ENCODE measurements around the gene LRFN4. TPM values are rescaled to one million over a fixed set of nuclear protein-coding genes. Genes with fewer than 3 reads are reported as not detected.
A peak's percentile ranks its signal among the peaks of the same experiment; 100 is the strongest.

Gene LRFN4
- total and polyA plus RNA-seq, 2 donors (not counting 3 experiments of a cell fraction or from before 2014, with no cell fraction given): 22.3 to 37.4 TPM

GRCh38 chr11:66851698-66852465, 5.0 kb upstream of the LRFN4 start:
- intact Hi-C loops (cut with micrococcal nuclease): no loop called here
- TF ChIP-seq MAX (IDR thresholded peaks at IDR 0.05; ENCODE audit: insufficient read depth, insufficient read length) (no peak), CTCF (IDR thresholded peaks at IDR 0.05; ENCODE audit: extremely low read depth in 1 of 2, insufficient read depth in 1 of 2, low read depth in 1 of 2, low read length in 2 of 2) (peak in 1 of 2 donors; percentile 47)
- H2AFZ ChIP-seq (ENCODE audit: low read depth, low read length): no peak overlapping the region
- FAIRE-seq (no peak), DNase-seq (ENCODE audit: low read depth, low spot score) (no peak)
- peaks cover 0 to 5% of the 10 kb centered on the region in 2 experiments for H3K36me3 ChIP-seq (ENCODE audit: control insufficient read depth in 2 of 2, extremely low read depth in 1 of 2, insufficient read depth in 2 of 2, low read length in 2 of 2)
- H3K4me2 ChIP-seq (ENCODE audit: insufficient read depth, low read length): no peak overlapping the region
- H3K27ac ChIP-seq (ENCODE audit: insufficient read depth, low read depth, low read length): no peak overlapping the region
- no peaks in the 10 kb centered on the region for H3K9me3 ChIP-seq (replicated peaks; ENCODE audit: control insufficient read depth, insufficient read depth, low read length)
- no peaks in the 10 kb centered on the region for H3K79me2 ChIP-seq (ENCODE audit: control insufficient read depth, insufficient read depth, low read length)
- H3K9me1 ChIP-seq (replicated peaks; ENCODE audit: control insufficient read depth, extremely low read depth, insufficient read depth, low read length): no peaks in the 10 kb centered on the region
- no peak overlapping the region for H3K4me3 ChIP-seq (replicated peaks in 1 of 3; ENCODE audit: insufficient read depth in 1 of 3, low read depth in 1 of 3, low read length in 3 of 3)
- no TSS peak for BruUV-seq (replicated peaks)
- H3K9ac ChIP-seq (replicated peaks; ENCODE audit: extremely low read depth, insufficient read depth, low read length): no peak overlapping the region
- dilution Hi-C loops (cut with MboI; ENCODE audit: extremely low pct_ligation_motif_present, low sequenced_read_pairs): no loop called here
- POLR2A ChIA-PET: no interaction called here
- no peaks in the 10 kb centered on the region for H3K27me3 ChIP-seq (ENCODE audit: control insufficient read depth in 2 of 2, insufficient read depth in 2 of 2, low read length in 2 of 2)
- no peaks in the 10 kb centered on the region for H4K20me1 ChIP-seq (replicated peaks; ENCODE audit: control insufficient read depth, extremely low read depth, insufficient read depth, low read length)
- peaks cover 7% of the 10 kb centered on the region for H3K4me1 ChIP-seq (ENCODE audit: control insufficient read depth, extremely low read depth, insufficient read depth, low read length)
- CTCF ChIA-PET: interaction anchor here (1.0 to 2.4 kb wide), 6 partner anchors 8 to 175 kb away, joined by 3 to 12 read pairs (median 4); partner anchors contain the start of gene C11orf86
